Activated T-helper 2 cell treated with anti-CD3 and anti-CD28 coated beads, Interferon-gamma antibody, Interleukin-2, Interleukin-4, amounts not matched to agents 10 μg/mL and 5 μg/mL and 100 μg/mL, durations not matched to agents 14 hours and 24 hours and 36 hours (primary cell): ENCODE measurements around the gene IL10. TPM values are rescaled to one million over a fixed set of nuclear protein-coding genes. Genes with fewer than 3 reads are reported as not detected.
A peak's percentile ranks its signal among the peaks of the same experiment; 100 is the strongest.
"Not testable (repeated sequence)": the region's sequence is repeated elsewhere in the genome, so short reads cannot be mapped to it uniquely, and the experiment has no call there.

ENCODE experiments used
- DNase-seq: peaks from one replicate; pipeline ENCODE4 v3.0.0; 2021; ENCODE audit warnings: low spot score
- H3K27ac Mint-ChIP-seq: one replicate; pipeline ENCODE4 v1.8.0; 2021; ENCODE audit warnings: mixed read lengths
- H3K27me3 Mint-ChIP-seq: one replicate; pipeline ENCODE4 v1.8.0; 2021; ENCODE audit warnings: low read depth, mixed read lengths
- H3K36me3 Mint-ChIP-seq: one replicate; pipeline ENCODE4 v1.8.0; 2021; ENCODE audit warnings: low read depth, mixed read lengths
- H3K4me1 Mint-ChIP-seq: one replicate; pipeline ENCODE4 v1.8.0; 2021; ENCODE audit warnings: low read depth, mixed read lengths
- H3K4me3 Mint-ChIP-seq: one replicate; pipeline ENCODE4 v1.8.0; 2021; ENCODE audit warnings: low read depth, mild to moderate bottlenecking, moderate library complexity, mixed read lengths
- H3K9me3 Mint-ChIP-seq: one replicate; pipeline ENCODE4 v1.8.0; 2021; ENCODE audit warnings: mixed read lengths
- intact Hi-C: fragments of 100-400 bp; cut with micrococcal nuclease; formaldehyde crosslinking; loops from one replicate; pipeline ENCODE4 v1.15.1; 2023
- total RNA-seq: library from RNA; stranded (reverse); gene quantifications from 2 replicates; pipeline ENCODE4 v1.2.3, GENCODE V29; 2022

IL10 gene
- total RNA-seq, 1 donor from 2014 or later = 5.8 TPM

DNA sequence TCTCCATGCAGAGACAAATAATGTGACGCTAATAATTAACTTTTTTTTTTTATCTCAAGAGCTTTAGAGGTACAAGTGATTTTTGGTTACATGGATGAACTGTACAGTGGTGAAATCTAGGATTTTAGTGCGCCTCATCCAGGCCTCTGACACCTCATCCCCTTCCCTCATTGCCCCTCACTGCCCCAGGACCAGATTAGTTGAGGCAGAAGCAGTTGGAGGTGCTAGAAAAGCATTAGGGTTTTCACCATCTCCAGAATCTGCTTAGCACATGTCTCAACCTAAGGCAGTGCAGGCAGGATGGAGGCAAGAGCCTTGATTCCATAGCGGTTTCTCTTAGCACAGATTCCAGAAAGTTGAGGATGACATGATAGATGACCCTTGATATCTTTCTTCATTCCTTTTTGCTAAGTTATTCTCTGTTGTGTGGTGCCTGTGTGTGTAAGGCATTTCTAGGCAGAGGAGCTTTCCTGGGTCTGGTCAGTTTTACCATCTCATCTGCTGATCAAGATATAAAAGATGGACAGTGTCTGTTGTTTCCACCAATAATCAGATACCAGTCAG lies 16.3 kb upstream of the IL10 start:
- Mint-ChIP-seq H3K4me3 (no peak overlapping the region), H3K9me3 (no peaks in the 10 kb centered on the region), H3K36me3 (peaks cover 3% of the 10 kb centered on the region), H3K27ac (no peak overlapping the region), H3K4me1 (peaks cover 88% of the 10 kb centered on the region), H3K27me3 (peaks cover 5% of the 10 kb centered on the region)
- intact Hi-C loops = loop anchor here (10.0 kb wide), 1 partner anchor 546 kb away; no protein-coding TSS in a partner anchor
- DNase-seq = no peak

DNA sequence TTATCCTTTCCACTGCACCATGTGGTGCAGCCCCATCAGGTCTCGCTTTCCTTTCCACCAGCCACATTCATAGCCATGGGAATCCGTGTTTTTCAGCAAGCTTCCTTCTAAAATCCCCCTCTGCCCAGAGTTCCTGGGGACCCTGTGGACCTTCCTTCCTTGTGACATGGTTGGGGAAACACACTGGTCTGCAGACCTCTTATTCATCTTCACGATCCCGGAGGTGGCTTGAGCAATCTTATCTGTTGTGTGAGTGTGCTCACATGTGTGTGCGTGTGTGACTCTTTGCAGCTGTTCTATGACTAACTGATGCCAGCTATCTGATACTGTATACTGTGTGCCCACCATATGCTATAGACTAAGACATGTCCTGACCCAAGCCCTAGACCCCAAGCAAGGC lies 15.6 kb upstream of the IL10 start:
- Mint-ChIP-seq H3K4me3 (no peak overlapping the region), H3K36me3 (peaks cover 3% of the 10 kb centered on the region), H3K4me1 (peaks cover 89% of the 10 kb centered on the region), H3K27ac (peak overlapping the region; percentile 4), H3K27me3 (peaks cover 5% of the 10 kb centered on the region), H3K9me3 (no peaks in the 10 kb centered on the region)
- intact Hi-C loops = loop anchor here (10.0 kb wide), 1 partner anchor 547 kb away; no protein-coding TSS in a partner anchor
- DNase-seq = no peak

DNA sequence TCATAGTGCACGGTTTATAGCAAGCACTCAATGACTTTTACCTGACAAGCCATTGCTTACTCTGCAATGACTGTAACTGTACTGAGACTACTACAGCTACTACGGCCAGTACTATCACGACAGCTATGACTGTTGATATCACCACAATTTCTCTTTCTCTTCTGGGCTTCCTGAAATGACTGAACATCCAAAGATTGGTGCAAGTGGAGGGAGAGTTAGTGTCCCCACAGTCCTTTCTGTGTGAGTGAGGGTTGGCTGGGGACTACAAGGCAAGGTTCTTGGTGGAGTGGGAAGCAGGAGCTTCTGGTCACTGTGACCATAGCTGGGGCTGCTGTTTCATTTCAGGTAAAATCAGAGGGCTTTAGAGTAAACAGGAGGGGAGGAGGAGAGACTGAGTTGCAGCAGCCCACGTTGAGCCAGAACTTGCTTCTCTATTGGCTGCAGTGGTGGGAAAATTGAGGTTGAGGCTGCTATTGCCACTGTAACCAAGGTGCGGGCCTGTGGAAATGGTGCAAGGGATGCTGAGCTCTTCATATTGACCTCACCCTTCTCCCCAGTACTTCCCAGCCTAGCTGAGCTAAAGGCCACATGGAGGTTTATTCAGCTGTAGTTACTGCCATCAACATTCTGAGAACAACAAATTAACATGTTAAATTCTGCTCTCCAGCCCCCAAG lies 14.1 kb upstream of the IL10 start:
- H3K4me1 Mint-ChIP-seq = peaks cover 83% of the 10 kb centered on the region
- no peaks in the 10 kb centered on the region for H3K9me3 Mint-ChIP-seq
- H3K4me3 Mint-ChIP-seq = no peak overlapping the region
- H3K27ac Mint-ChIP-seq = peak overlapping the region; percentile 38
- peaks cover 3% of the 10 kb centered on the region for H3K36me3 Mint-ChIP-seq
- no peak for DNase-seq
- intact Hi-C loops = loop anchor here (10.0 kb wide), 1 partner anchor 548 kb away; no protein-coding TSS in a partner anchor
- H3K27me3 Mint-ChIP-seq = peaks cover 5% of the 10 kb centered on the region

DNA sequence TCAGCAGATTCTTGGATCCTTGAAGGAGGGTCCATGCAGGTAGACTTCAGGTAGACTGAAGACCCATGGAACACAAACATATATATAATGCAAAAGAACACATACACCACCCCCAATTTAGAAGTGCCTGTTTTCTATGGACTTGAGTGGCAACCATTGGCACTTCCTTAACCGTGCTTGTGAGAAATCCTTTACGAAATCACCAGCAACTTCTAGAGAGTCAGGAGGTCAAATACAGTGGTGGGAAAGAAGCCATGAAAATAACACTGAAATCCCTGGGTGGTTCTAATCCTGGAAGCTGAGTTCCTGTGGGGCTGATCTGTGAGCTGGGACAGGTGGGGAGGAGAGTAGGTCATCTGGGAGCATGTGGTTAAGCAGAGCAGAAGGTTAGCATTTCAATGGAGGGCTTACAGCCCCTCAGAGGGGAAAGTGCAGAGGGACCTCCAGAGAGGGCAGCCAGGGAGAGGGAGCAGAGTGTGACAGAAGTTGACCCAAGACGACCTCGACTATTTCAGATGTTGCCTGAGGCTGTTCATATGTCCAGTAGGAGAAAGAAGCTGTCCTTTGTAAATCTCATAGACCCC lies 13.0 kb upstream of the IL10 start:
- Mint-ChIP-seq H3K36me3 (peaks cover 3% of the 10 kb centered on the region), H3K9me3 (no peaks in the 10 kb centered on the region), H3K27ac (no peak overlapping the region), H3K27me3 (peaks cover 5% of the 10 kb centered on the region), H3K4me3 (no peak overlapping the region), H3K4me1 (peaks cover 75% of the 10 kb centered on the region)
- no peak for DNase-seq
- intact Hi-C loops = loop anchor here (10.0 kb wide), 1 partner anchor 550 kb away; no protein-coding TSS in a partner anchor

DNA sequence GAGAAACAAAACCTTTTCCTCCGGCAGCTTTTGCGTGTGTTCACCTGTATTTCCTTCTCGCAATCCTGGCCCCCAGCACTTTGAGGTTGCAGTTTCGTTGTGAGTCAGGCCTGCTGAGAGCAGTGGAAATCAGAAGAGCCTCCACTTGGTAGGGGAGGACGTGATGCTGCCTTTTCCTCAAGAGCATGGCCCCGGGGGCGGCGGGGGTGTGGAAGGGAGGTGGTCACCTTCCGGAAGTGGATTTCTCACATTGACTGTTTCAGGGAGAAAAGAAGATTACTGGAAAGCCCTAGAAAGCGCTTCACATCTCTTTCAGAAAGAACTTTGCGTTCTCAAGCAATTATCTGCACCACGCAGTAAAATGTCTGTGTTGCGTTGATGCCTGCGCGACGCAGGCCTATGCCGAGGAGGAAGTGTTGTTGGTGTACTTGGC lies 12.2 kb upstream of the IL10 start:
- DNase-seq = peak; percentile 88
- H3K27ac Mint-ChIP-seq = peak overlapping the region; percentile 83

DNA sequence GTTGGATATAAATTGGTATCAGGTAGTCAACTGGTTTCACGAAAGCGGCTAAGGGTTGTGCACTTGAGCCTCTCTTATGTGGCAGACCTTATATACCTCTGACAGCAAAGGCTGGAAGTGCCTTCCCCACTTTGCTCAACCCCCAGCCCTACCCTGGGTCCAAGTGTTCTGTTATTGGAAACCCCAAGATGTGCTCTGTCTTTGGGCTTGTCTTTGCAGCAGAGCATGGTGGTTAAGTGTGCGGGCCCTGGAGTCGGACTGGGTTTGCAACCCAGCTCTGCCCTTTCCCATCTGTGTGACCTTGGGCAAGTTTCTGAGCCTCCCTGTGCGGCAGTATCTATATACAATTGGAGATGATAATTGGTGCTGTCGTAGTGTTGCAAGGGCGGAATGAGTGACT lies 11.2 kb upstream of the IL10 start:
- intact Hi-C loops = loop anchor here (10.0 kb wide), 1 partner anchor 551 kb away; no protein-coding TSS in a partner anchor
- Mint-ChIP-seq H3K27ac (no peak overlapping the region), H3K36me3 (peaks cover 3% of the 10 kb centered on the region), H3K27me3 (no peaks in the 10 kb centered on the region), H3K9me3 (no peaks in the 10 kb centered on the region), H3K4me3 (no peak overlapping the region), H3K4me1 (peaks cover 60% of the 10 kb centered on the region)
- no peak for DNase-seq

More for the DNA sequence above, 12.2 kb upstream of the IL10 start:
- Mint-ChIP-seq H3K4me1 (peaks cover 67% of the 10 kb centered on the region), H3K4me3 (peak overlapping the region; percentile 61), H3K9me3 (no peaks in the 10 kb centered on the region), H3K27me3 (peaks cover 5% of the 10 kb centered on the region), H3K36me3 (peaks cover 3% of the 10 kb centered on the region)
- intact Hi-C loops = loop anchor here (1.0 to 10.0 kb wide), 4 partner anchors 15 to 550 kb away; no protein-coding TSS in a partner anchor

DNA sequence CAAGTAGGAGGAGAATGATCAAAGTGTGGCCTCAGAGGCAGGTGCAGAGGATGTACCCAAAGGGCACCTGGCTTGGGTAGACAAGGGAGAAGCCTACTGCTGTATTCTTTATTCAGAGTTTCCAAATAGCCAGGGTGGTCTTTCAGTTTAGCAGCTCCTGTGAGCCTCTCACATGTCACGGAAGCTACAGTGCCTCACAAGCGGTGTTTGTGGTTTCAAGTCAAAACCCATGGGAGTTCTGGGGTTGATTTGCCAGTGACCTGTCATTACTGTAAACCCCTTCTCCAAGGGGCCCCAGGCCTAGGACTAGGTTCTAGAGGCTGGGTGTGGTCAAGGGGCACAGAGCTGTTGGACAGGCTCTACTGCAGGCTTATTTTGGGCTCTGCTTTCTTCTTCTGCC lies 10.2 kb upstream of the IL10 start:
- Mint-ChIP-seq H3K9me3 (no peaks in the 10 kb centered on the region), H3K4me1 (peaks cover 52% of the 10 kb centered on the region), H3K27ac (no peak overlapping the region), H3K36me3 (peaks cover 3% of the 10 kb centered on the region), H3K4me3 (no peak overlapping the region), H3K27me3 (no peaks in the 10 kb centered on the region)
- intact Hi-C loops = loop anchor here (10.0 kb wide), 1 partner anchor 552 kb away; no protein-coding TSS in a partner anchor
- DNase-seq = no peak

DNA sequence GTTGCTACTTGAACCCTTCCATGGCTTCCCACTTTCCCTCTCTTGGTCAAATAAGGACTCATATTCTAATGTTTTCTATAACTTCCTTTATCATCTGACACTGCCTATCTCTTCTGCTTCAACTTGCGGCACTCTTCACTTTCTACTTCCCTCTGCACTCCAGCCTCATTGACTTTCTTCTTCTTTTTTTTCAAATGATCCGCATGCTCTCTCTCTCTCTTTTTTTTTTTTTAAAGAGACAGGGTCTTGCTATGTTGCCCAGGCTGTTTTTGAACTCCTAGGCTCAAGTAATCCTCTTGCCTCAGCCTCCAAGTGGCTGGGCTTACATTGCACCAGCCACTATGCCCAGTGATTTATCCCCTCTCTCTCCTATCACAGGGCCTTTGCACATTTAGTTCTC lies 7.3 kb upstream of the IL10 start:
- DNase-seq = no peak
- no peaks in the 10 kb centered on the region for H3K9me3 Mint-ChIP-seq
- H3K36me3 Mint-ChIP-seq = no peaks in the 10 kb centered on the region
- no peak overlapping the region for H3K4me3 Mint-ChIP-seq
- intact Hi-C loops = loop anchor here (10.0 kb wide), 1 partner anchor 555 kb away; no protein-coding TSS in a partner anchor
- no peak overlapping the region for H3K27ac Mint-ChIP-seq
- peaks cover 5% of the 10 kb centered on the region for H3K27me3 Mint-ChIP-seq
- H3K4me1 Mint-ChIP-seq = peaks cover 33% of the 10 kb centered on the region

DNA sequence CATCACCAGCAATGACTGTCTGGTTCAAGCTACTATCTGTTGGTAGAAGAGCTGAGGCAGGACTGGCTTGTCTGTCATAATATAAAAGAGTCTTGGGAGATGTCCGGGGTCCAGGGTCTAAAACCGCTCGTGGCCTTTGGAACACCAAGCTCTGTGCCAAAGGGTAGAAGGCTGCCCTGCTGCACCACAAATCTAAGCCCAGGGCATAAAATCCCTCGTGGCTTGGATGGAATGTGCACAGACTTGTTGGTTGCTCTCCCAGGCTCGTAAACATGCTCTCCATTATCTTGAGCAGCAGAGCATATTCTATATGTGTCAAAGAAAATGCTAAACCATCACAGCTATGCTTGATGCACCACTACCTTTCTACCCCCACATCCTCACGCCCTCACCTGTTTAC lies 6.6 kb upstream of the IL10 start:
- H3K9me3 Mint-ChIP-seq, H3K36me3 Mint-ChIP-seq, intact Hi-C loops, H3K4me3 Mint-ChIP-seq, H3K27me3 Mint-ChIP-seq, DNase-seq, H3K27ac Mint-ChIP-seq: not testable (repeated sequence)
- peaks cover 32% of the 10 kb centered on the region for H3K4me1 Mint-ChIP-seq

DNA sequence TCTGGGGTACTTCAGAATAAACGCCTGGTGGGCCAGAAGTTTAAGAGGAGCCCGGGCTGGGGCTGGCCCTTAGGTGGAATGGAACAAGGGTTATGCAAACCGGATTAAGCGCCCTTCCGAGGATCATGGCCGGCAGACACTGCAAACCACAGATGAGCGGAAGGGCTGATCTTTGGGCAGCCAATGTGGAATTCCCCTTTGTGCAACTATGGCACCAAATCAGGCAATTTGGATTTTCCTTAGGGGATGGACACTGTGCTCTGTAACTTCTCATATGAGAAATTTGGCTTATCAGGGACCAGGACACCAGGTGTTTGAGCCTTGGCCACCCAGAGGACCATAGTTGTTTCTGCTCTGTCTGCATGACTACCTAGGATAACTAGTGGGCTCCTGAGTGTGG lies 5.7 kb upstream of the IL10 start:
- no peak overlapping the region for H3K27ac Mint-ChIP-seq
- H3K4me1 Mint-ChIP-seq = peaks cover 31% of the 10 kb centered on the region
- peaks cover 5% of the 10 kb centered on the region for H3K27me3 Mint-ChIP-seq
- intact Hi-C loops = no loop called here
- no peak for DNase-seq
- H3K36me3 Mint-ChIP-seq = no peaks in the 10 kb centered on the region
- H3K4me3 Mint-ChIP-seq = no peak overlapping the region
- no peaks in the 10 kb centered on the region for H3K9me3 Mint-ChIP-seq

DNA sequence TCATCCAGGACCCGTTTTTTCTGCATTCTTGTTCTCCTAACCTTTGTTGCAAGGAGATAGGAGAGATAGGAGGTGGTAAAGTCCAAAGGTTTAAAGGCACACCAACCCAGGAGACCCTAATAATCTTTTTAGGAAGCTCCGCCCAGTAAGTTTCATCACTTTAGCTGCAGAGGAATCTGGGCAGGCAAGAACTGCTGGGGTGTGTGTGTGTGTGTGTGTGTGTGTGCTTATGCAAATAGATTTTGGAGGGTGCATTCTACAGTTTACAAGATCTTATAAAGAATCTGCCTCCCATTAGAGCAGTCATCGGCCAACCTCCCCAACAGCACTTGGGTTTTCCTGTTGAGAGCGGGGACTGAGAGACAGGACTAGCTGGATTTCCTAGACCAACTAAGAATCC lies 3.9 kb upstream of the IL10 start:
- Mint-ChIP-seq H3K4me3 (no peak overlapping the region), H3K4me1 (peaks cover 36% of the 10 kb centered on the region), H3K27ac (no peak overlapping the region), H3K36me3 (no peaks in the 10 kb centered on the region), H3K9me3 (no peaks in the 10 kb centered on the region), H3K27me3 (peaks cover 19% of the 10 kb centered on the region)
- intact Hi-C loops = no loop called here
- no peak for DNase-seq

DNA sequence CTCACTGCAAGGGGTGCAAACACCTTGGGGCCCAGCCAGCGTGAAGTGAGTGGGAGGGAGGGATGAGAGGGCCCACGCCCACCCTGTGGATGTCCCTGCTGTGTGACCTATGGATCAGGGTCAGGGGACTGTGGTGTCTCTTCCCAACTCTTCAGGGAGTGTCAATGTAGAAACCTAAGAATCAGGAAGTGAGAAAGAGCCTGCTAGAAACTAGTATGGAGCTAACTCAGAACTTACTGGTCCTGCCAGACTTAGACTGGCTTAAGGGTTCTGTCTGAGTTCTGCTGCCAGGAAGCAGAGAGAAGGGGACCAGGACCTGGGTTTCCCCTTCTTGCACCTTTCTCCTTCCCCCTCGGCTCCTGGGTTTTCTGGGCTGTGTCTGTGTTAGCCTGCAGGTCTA lies 1.8 kb upstream of the IL10 start:
- DNase-seq = no peak
- Mint-ChIP-seq H3K4me3 (no peak overlapping the region), H3K9me3 (no peaks in the 10 kb centered on the region), H3K27me3 (peaks cover 21% of the 10 kb centered on the region), H3K36me3 (no peaks in the 10 kb centered on the region), H3K27ac (no peak overlapping the region), H3K4me1 (peaks cover 57% of the 10 kb centered on the region)
- intact Hi-C loops = no loop called here

DNA sequence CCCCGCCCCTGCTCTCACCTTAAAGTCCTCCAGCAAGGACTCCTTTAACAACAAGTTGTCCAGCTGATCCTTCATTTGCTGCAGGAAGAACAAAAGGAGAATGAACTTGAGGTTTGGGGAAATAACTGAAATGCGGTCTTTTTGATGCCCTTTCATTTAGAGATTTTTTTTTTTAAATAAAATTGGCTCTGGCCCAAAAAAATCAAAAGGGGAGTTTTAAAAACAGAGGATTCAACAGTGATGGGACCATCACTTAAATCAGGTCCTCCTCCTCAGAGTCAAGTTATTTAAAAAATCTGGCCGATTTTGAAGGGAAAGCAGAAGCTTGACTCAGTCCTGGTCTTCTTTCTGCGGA lies 979 bp downstream of the IL10 start:
- Mint-ChIP-seq H3K36me3 (no peaks in the 10 kb centered on the region), H3K4me3 (peak overlapping the region; percentile 33), H3K4me1 (peaks cover 79% of the 10 kb centered on the region), H3K27ac (no peak overlapping the region), H3K27me3 (peaks cover 21% of the 10 kb centered on the region), H3K9me3 (no peaks in the 10 kb centered on the region)
- intact Hi-C loops = no loop called here
- no peak for DNase-seq
